ENCODE results near the gene FAM3A. TPM values are rescaled to one million over a fixed set of nuclear protein-coding genes. Genes with fewer than 3 reads are reported as not detected.

FAM3A gene
- total RNA-seq, 4 donors from 2014 or later, result 30.5 to 50.8 (median 40.9) TPM

DNA sequence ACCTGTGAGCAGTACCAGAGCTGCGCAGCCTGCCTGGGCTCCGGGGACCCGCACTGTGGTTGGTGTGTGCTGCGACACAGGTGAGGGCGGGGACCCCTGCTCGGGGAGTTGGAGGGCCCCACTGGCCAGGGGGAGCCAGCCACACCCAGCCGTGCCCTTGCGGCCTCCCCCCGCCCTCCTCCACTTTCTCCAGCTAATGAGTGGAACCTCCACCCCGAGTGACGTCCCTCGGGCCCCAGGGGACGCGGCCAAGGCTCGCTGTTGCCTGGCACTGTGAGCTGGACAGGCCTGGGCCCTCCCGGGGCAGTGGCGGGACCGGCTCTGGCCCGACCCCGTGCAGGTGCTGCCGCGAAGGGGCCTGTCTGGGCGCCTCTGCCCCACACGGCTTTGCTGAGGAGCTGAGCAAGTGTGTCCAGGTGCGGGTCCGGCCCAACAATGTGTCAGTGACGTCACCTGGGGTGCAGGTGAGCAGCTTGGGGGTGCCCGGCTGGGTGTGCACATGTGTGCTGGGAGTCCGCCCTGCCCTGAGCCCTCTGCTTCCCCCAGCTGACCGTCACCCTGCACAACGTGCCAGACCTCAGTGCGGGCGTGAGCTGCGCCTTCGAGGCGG, 52.3 kb downstream of the FAM3A start:
- Histone ChIP-seq H3K4me1 (peaks cover 5 to 21% (median 7%) of the 10 kb centered on the region in 3 donors), H3K27ac (no peak overlapping the region), H3K36me3 (peaks cover 0 to 59% (median 0%) of the 10 kb centered on the region in 3 donors), H3K27me3 (no peaks in the 10 kb centered on the region), H3K9me3 (no peaks in the 10 kb centered on the region), H3K4me3 (no peak overlapping the region)
- WGBS, 2 donors, result 92% methylated on average over 7 of the region's 36 CpGs; no CpG with 5 or more reads in 1 of the 2 donors
- TF ChIP-seq, protein P1, sequence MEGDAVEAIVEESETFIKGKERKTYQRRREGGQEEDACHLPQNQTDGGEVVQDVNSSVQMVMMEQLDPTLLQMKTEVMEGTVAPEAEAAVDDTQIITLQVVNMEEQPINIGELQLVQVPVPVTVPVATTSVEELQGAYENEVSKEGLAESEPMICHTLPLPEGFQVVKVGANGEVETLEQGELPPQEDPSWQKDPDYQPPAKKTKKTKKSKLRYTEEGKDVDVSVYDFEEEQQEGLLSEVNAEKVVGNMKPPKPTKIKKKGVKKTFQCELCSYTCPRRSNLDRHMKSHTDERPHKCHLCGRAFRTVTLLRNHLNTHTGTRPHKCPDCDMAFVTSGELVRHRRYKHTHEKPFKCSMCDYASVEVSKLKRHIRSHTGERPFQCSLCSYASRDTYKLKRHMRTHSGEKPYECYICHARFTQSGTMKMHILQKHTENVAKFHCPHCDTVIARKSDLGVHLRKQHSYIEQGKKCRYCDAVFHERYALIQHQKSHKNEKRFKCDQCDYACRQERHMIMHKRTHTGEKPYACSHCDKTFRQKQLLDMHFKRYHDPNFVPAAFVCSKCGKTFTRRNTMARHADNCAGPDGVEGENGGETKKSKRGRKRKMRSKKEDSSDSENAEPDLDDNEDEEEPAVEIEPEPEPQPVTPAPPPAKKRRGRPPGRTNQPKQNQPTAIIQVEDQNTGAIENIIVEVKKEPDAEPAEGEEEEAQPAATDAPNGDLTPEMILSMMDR (IDR thresholded peaks at IDR 0.05), result no peak
- TF ChIP-seq POLR2A (IDR thresholded peaks at IDR 0.05), result no peak
- intact Hi-C loops (cut with DNase I), result no loop called here
- DNase-seq, result no peak

DNA sequence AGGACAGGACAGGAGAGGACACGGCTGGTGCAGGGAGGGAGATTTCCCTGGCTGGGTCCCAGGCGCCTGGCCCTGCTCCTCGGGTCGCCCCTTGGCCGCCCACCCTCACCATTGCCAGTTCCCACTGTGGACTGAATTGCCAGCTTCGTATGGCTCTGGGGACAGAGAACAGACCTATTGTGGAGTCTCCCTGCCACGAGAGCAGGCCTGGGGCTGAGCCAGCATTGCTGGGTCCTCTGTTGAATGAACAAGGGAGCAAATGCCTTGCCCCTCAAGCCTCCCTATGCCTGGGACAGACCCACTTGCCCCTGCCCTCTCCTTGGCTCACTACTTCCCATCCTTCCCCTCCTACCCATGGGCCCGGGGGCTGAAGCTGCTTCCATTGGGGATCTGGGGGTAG, 53.6 kb downstream of the FAM3A start:
- no peaks in the 10 kb centered on the region for H3K9me3 ChIP-seq
- DNase-seq, result no peak
- peaks cover 5 to 27% (median 7%) of the 10 kb centered on the region in 3 donors for H3K4me1 ChIP-seq
- H3K36me3 ChIP-seq, result peaks cover 0 to 46% (median 0%) of the 10 kb centered on the region in 3 donors
- H3K4me3 ChIP-seq, result no peak overlapping the region
- 73 to 100% methylated on average over 1 to 2 of the region's 8 CpGs for WGBS, 2 donors
- no peak overlapping the region for H3K27ac ChIP-seq
- no peak for TF ChIP-seq POLR2A (IDR thresholded peaks at IDR 0.05)
- TF ChIP-seq, protein P1 (IDR thresholded peaks at IDR 0.05), result no peak
- H3K27me3 ChIP-seq, result no peaks in the 10 kb centered on the region
- intact Hi-C loops (cut with DNase I), result no loop called here

DNA sequence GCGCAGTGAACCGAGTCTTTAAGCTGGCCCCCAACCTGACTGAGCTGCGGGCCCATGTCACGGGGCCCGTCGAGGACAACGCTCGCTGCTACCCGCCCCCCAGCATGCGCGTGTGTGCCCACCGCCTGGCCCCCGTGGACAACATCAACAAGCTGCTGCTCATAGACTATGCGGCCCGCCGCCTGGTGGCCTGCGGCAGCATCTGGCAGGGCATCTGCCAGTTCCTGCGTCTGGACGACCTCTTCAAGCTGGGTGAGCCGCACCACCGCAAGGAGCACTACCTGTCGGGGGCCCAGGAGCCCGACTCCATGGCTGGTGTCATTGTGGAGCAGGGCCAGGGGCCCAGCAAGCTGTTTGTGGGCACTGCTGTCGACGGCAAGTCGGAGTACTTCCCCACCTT, 55.7 kb downstream of the FAM3A start:
- peak overlapping the region in 1 of 4 donors; percentile 74 for H3K4me3 ChIP-seq
- 93% methylated on average over 13 of the region's 26 CpGs; no CpG with 5 or more reads in 1 of the 2 donors for WGBS, 2 donors

DNA sequence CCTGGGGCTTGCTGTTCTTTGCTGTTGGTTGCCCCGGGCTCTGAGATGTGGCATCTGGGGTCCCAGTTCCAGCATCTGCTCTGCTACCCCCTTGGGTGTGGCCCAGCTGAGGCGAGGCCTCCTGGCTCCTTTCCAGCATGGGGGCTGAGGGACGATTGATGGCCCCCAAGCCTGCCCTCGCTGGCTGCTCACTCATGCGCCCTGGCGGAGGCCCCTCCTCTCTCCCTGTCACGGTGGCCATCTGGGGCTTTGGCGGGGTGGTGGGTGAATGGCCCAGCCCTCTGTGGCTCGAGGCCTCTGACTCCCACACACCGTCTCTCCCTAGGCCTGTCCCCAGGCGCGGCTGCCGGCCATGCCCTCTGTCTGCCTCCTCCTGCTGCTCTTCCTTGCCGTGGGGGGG, 56.2 kb downstream of the FAM3A start:
- H3K36me3 ChIP-seq, result peaks cover 0 to 21% (median 0%) of the 10 kb centered on the region in 3 donors
- WGBS, 2 donors, result 49% methylated on average over 6 of the region's 14 CpGs; no CpG with 5 or more reads in 1 of the 2 donors
- DNase-seq, result no peak
- H3K4me1 ChIP-seq, result peaks cover 5 to 31% (median 7%) of the 10 kb centered on the region in 3 donors
- intact Hi-C loops (cut with DNase I), result no loop called here
- H3K27ac ChIP-seq, result no peak overlapping the region
- no peaks in the 10 kb centered on the region for H3K27me3 ChIP-seq
- TF ChIP-seq, protein P1 (IDR thresholded peaks at IDR 0.05), result no peak
- H3K9me3 ChIP-seq, result no peaks in the 10 kb centered on the region
- H3K4me3 ChIP-seq, result peak overlapping the region in 2 of 4 donors; percentile 59 to 74

More for the DNA sequence above, 55.7 kb downstream of the FAM3A start:
- DNase-seq, result no peak
- no peaks in the 10 kb centered on the region for H3K27me3 ChIP-seq
- H3K9me3 ChIP-seq, result no peaks in the 10 kb centered on the region
- intact Hi-C loops (cut with DNase I), result no loop called here
- H3K4me1 ChIP-seq, result peaks cover 5 to 31% (median 7%) of the 10 kb centered on the region in 3 donors
- TF ChIP-seq, protein P1 (IDR thresholded peaks at IDR 0.05), result no peak
- TF ChIP-seq POLR2A (IDR thresholded peaks at IDR 0.05), result no peak
- H3K36me3 ChIP-seq, result peaks cover 0 to 25% (median 0%) of the 10 kb centered on the region in 3 donors
- no peak overlapping the region for H3K27ac ChIP-seq

DNA sequence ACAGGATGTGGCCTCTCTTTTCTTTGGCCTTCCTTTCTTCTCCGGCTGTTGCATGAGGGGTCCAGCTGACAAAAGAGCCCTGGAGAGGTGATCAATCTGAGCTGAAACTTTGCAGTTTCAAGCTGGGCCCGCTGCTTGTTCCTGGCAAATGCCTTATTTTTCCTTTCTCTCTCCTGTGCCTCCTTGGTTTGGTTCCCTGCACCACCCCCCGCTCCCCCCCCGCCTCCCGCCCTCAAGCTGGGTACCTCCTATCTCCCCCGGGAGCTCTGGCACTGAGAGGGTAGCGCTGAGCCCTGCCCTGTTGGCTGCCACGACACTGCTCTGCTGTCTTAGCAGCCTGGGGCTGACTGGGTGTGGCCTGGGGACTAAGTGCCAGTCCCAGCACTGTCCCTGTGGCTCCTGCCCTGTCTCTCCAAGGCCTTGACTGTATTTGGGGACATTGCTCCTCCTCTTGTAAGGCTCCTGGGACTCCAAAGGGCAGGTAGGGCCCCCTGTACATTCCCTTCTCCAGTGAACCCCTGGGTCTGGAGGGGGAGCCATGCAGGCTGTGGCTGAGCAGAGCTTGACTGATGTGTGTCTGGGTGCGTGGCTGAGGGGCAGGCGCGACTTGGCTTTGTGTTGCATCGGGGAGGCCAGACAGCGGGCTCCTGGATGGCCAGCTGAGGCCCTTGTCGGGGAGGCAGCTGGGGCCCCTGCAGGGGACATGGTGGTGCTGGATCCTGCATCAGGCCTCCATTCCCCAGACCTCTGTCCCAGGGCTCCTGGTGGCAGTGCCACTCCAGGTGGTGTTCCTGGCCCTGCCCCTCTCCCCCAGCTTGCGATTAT, 56.9 kb downstream of the FAM3A start:
- Histone ChIP-seq H3K4me3 (peak overlapping the region; percentile 48 to 74 (median 56)), H3K27ac (peak overlapping the region in 3 of 4 donors; percentile 58 to 85 (median 76)), H3K9me3 (no peaks in the 10 kb centered on the region), H3K27me3 (no peaks in the 10 kb centered on the region), H3K4me1 (peaks cover 5 to 31% (median 7%) of the 10 kb centered on the region in 3 donors), H3K36me3 (peaks cover 0 to 14% (median 0%) of the 10 kb centered on the region in 3 donors)
- 55% methylated on average over 3 of the region's 15 CpGs; no CpG with 5 or more reads in 1 of the 2 donors for WGBS, 2 donors
- TF ChIP-seq, protein P1 (IDR thresholded peaks at IDR 0.05), result no peak
- no peak for TF ChIP-seq POLR2A (IDR thresholded peaks at IDR 0.05)
- intact Hi-C loops (cut with DNase I), result no loop called here
- no peak for DNase-seq

All from esophagus squamous epithelium (tissue), 5 donors.